Natural killer cell (primary cell): ENCODE data around the gene SPATS2L. TPM values are rescaled to one million over a fixed set of nuclear protein-coding genes. Genes with fewer than 3 reads are reported as not detected.

Experiments
- ATAC-seq, 3 donors: fragments of 150-1000 bp in 2 of 3; fragments of 200-7000 bp in 1 of 3; cut with Tn5 transposase; 1 replicate in 1 of 3; 2 replicates in 2 of 3; pipeline ENCODE4 v1.10.0; 2021; ENCODE audit warnings: mild to moderate bottlenecking in 2 of 3, moderate library complexity in 2 of 3
- DNase-seq, 2 donors: peaks; one replicate each; pipeline versions ENCODE4 v3.0.0 to v3.0.0-alpha.2; 2013 to 2021; ENCODE audit warnings: mixed read lengths in 1 of 2
- H3K27ac ChIP-seq: one replicate; pipeline ENCODE4 v1.5.1; 2013; ENCODE audit warnings: mild to moderate bottlenecking, low read length
- H3K27me3 ChIP-seq: one replicate; pipeline ENCODE4 v1.6.1; 2013; ENCODE audit warnings: low read length; ENCODE audit not compliant: control insufficient read depth, insufficient read depth
- H3K36me3 ChIP-seq: one replicate; pipeline ENCODE4 v1.6.1; 2013; ENCODE audit warnings: low read length; ENCODE audit not compliant: control insufficient read depth, insufficient read depth
- H3K4me1 ChIP-seq: one replicate; pipeline ENCODE4 v1.6.1; 2013; ENCODE audit warnings: low read length; ENCODE audit not compliant: control insufficient read depth, insufficient read depth
- H3K4me3 ChIP-seq: one replicate; pipeline ENCODE4 v1.5.1; 2013; ENCODE audit warnings: low read length
- H3K9me3 ChIP-seq: one replicate; pipeline ENCODE4 v1.6.1; 2013; ENCODE audit warnings: low read length; ENCODE audit not compliant: control insufficient read depth, insufficient read depth
- H3K27ac Mint-ChIP-seq, 2 donors: one replicate each; pipeline ENCODE4 v1.8.0; 2022; ENCODE audit warnings: mild to moderate bottlenecking in 2 of 2, mixed read lengths in 2 of 2, moderate library complexity in 1 of 2
- H3K27me3 Mint-ChIP-seq, 2 donors: one replicate each; pipeline ENCODE4 v1.8.0; 2022; ENCODE audit warnings: low read depth in 2 of 2, mixed read lengths in 2 of 2
- H3K36me3 Mint-ChIP-seq: one replicate; pipeline ENCODE4 v1.8.0; 2022; ENCODE audit warnings: mixed read lengths
- H3K4me1 Mint-ChIP-seq, 2 donors: one replicate each; pipeline ENCODE4 v1.8.0; 2022; ENCODE audit warnings: mixed read lengths in 2 of 2
- H3K4me3 Mint-ChIP-seq: one replicate; pipeline ENCODE4 v1.8.0; 2022; ENCODE audit warnings: mild to moderate bottlenecking, moderate library complexity, mixed read lengths
- H3K9me3 Mint-ChIP-seq, 2 donors: one replicate each; pipeline ENCODE4 v1.8.0; 2022; ENCODE audit warnings: mixed read lengths in 2 of 2
- CTCF ChIP-seq: fragments of 200-600 bp; IDR thresholded peaks from one replicate; pipeline ENCODE4 v1.8.0; 2022; ENCODE audit warnings: antibody characterized with exemption
- WGBS: methylation state at CpG from one replicate; pipeline ENCODE4 v1.1.7; 2013; ENCODE audit warnings: missing lambda C conversion rate; ENCODE audit not compliant: insufficient coverage; 5-methylcytosine and 5-hydroxymethylcytosine counted together
- intact Hi-C: fragments of 100-400 bp; cut with micrococcal nuclease; formaldehyde crosslinking; loops from one replicate; pipeline ENCODE4 v1.14.2; 2022
- total RNA-seq, 4 donors: library from RNA; stranded (reverse); fragments of 120-200 nt in 1 of 4; gene quantifications; one replicate each; pipeline versions ENCODE4 v1.2.3 to v1.2.4, GENCODE V29; 2013 to 2022

Gene SPATS2L
- total RNA-seq, 3 donors from 2014 or later (not counting 1 experiment from before 2014, with no cell fraction given), result 3.8 to 10.9 (median 4.4) TPM

- H3K9me3 ChIP-seq, result no peaks in the 10 kb centered on the region
- no peak overlapping the region for H3K4me3 ChIP-seq
- Mint-ChIP-seq H3K9me3 (no peaks in the 10 kb centered on the region), H3K27ac (no peak overlapping the region), H3K27me3 (peaks cover 5% of the 10 kb centered on the region in 2 donors), H3K4me1 (no peaks in the 10 kb centered on the region), H3K4me3 (no peak overlapping the region), H3K36me3 (no peaks in the 10 kb centered on the region)
- ATAC-seq (no peak), DNase-seq (no peak)
- H3K4me1 ChIP-seq, result no peaks in the 10 kb centered on the region
- no peaks in the 10 kb centered on the region for H3K36me3 ChIP-seq
- TF ChIP-seq CTCF, result no peak
- intact Hi-C loops, result no loop called here
- no peak overlapping the region for H3K27ac ChIP-seq
- no peaks in the 10 kb centered on the region for H3K27me3 ChIP-seq
- WGBS, result 36% methylated on average over 1 of the region's 2 CpGs
Measured at GRCh38 chr2:200367155-200367554, 60.7 kb downstream of the SPATS2L start.

- 46% methylated on average over 2 of the region's 2 CpGs for WGBS
- H3K36me3 Mint-ChIP-seq, result no peaks in the 10 kb centered on the region
- no peaks in the 10 kb centered on the region for H3K36me3 ChIP-seq
- no peak for ATAC-seq
- H3K27me3 Mint-ChIP-seq, result peaks cover 0 to 3% of the 10 kb centered on the region in 2 donors
- no peak overlapping the region for H3K4me3 Mint-ChIP-seq
- no peaks in the 10 kb centered on the region for H3K27me3 ChIP-seq
- no peak overlapping the region for H3K4me3 ChIP-seq
- no peaks in the 10 kb centered on the region for H3K9me3 Mint-ChIP-seq
- intact Hi-C loops, result no loop called here
- H3K27ac Mint-ChIP-seq, result no peak overlapping the region
- H3K9me3 ChIP-seq, result no peaks in the 10 kb centered on the region
- H3K27ac ChIP-seq, result no peak overlapping the region
- H3K4me1 Mint-ChIP-seq, result peaks cover 10% of the 10 kb centered on the region in 2 donors
- H3K4me1 ChIP-seq, result peaks cover 4% of the 10 kb centered on the region
- DNase-seq, result no peak
- no peak for TF ChIP-seq CTCF
Measured at GRCh38 chr2:200369886-200370285, 63.4 kb downstream of the SPATS2L start.

- peak overlapping the region; percentile 13 for H3K27ac ChIP-seq
- Mint-ChIP-seq H3K4me1 (peaks cover 20 to 30% of the 10 kb centered on the region in 2 donors), H3K4me3 (peak overlapping the region; percentile 88), H3K9me3 (no peaks in the 10 kb centered on the region), H3K27ac (peak overlapping the region; percentile 65 to 84), H3K36me3 (no peaks in the 10 kb centered on the region), H3K27me3 (no peaks in the 10 kb centered on the region)
- WGBS, result 58% methylated on average over 2 of the region's 3 CpGs
- H3K27me3 ChIP-seq, result no peaks in the 10 kb centered on the region
- H3K4me3 ChIP-seq, result peak overlapping the region; percentile 3
- no peak for TF ChIP-seq CTCF
- DNase-seq (peak in 1 of 2 donors; percentile 17), ATAC-seq (no peak)
- intact Hi-C loops, result no loop called here
- H3K36me3 ChIP-seq, result no peaks in the 10 kb centered on the region
- H3K9me3 ChIP-seq, result no peaks in the 10 kb centered on the region
- peaks cover 8% of the 10 kb centered on the region for H3K4me1 ChIP-seq
Measured at GRCh38 chr2:200373231-200373630, 66.7 kb downstream of the SPATS2L start.

GRCh38 chr2:200373973-200374416 is 67.5 kb downstream of the SPATS2L start:
- no peaks in the 10 kb centered on the region for H3K9me3 Mint-ChIP-seq

More at GRCh38 chr2:200373973-200374416, 67.5 kb downstream of the SPATS2L start:
- DNase-seq (peak in 1 of 2 donors; percentile 79), ATAC-seq (peak; percentile 84 to 88 (median 87))
- no peaks in the 10 kb centered on the region for H3K36me3 Mint-ChIP-seq
- peak overlapping the region; percentile 3 for H3K4me3 ChIP-seq
- intact Hi-C loops, result no loop called here
- WGBS, result 2% methylated on average over 5 of the region's 5 CpGs
- peaks cover 20 to 30% of the 10 kb centered on the region in 2 donors for H3K4me1 Mint-ChIP-seq
- peak overlapping the region; percentile 65 to 84 for H3K27ac Mint-ChIP-seq
- no peaks in the 10 kb centered on the region for H3K36me3 ChIP-seq
- H3K27me3 ChIP-seq, result no peaks in the 10 kb centered on the region
- no peaks in the 10 kb centered on the region for H3K27me3 Mint-ChIP-seq
- H3K4me1 ChIP-seq, result peaks cover 8% of the 10 kb centered on the region
- TF ChIP-seq CTCF, result peak; percentile 10
- peak overlapping the region; percentile 13 for H3K27ac ChIP-seq
- no peaks in the 10 kb centered on the region for H3K9me3 ChIP-seq
- peak overlapping the region; percentile 88 for H3K4me3 Mint-ChIP-seq
